Measurements from ENCODE around the gene FAM163A. TPM values are rescaled to one million over a fixed set of nuclear protein-coding genes. Genes with fewer than 3 reads are reported as not detected.

The FAM163A gene
- total RNA-seq, 1 experiment from 2014 or later: not detected

GRCh38 chr1:179828554-179829110 lies 85.5 kb downstream of the FAM163A start:
- no peak overlapping the region for H3K4me2 ChIP-seq (ENCODE audit: low read length)
- no peaks in the 10 kb centered on the region for H3K36me3 ChIP-seq (ENCODE audit: control insufficient read depth in 1 of 2, insufficient read depth in 2 of 2, low read length in 2 of 2)
- ATAC-seq: no peak
- TF ChIP-seq SRF (IDR thresholded peaks at IDR 0.05; ENCODE audit: low read depth) (no peak), SP1 (IDR thresholded peaks at IDR 0.05; ENCODE audit: low read depth) (no peak), EZH2 (IDR thresholded peaks at IDR 0.05) (no peak), TCF7L2 (IDR thresholded peaks at IDR 0.05; ENCODE audit: borderline replicate concordance, extremely low read depth, insufficient read depth, insufficient read length) (no peak), YY1 (IDR thresholded peaks at IDR 0.05; ENCODE audit: extremely low read depth, insufficient replicate concordance, low read depth, low read length) (no peak), ELF1 (IDR thresholded peaks at IDR 0.05; ENCODE audit: borderline replicate concordance, low read depth) (no peak), EGR1 (IDR thresholded peaks at IDR 0.05; ENCODE audit: low read depth) (no peak), CBX3 (IDR thresholded peaks at IDR 0.05; ENCODE audit: low read depth) (no peak)
- TF ChIP-seq, protein P1, sequence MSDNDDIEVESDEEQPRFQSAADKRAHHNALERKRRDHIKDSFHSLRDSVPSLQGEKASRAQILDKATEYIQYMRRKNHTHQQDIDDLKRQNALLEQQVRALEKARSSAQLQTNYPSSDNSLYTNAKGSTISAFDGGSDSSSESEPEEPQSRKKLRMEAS (IDR thresholded peaks at IDR 0.05): no peak
- H4K20me1 ChIP-seq (ENCODE audit: insufficient read depth): no peaks in the 10 kb centered on the region
- H3K9ac ChIP-seq (ENCODE audit: low read length): no peak overlapping the region
- H3K79me2 ChIP-seq (ENCODE audit: insufficient read depth, low read length): no peaks in the 10 kb centered on the region
- H2AFZ ChIP-seq (ENCODE audit: low read depth, low read length, poor library complexity, severe bottlenecking): no peak overlapping the region
- H3K27ac ChIP-seq (ENCODE audit: low read depth, low read length): no peak overlapping the region
- RAD21 ChIA-PET (ENCODE audit: low non-redundant PET in 1 of 2, low total read pairs in 2 of 2, uncharacterized antibody in 2 of 2, unreplicated experiment in 2 of 2): no interaction called here
- no peaks in the 10 kb centered on the region for H3K27me3 ChIP-seq (ENCODE audit: insufficient read depth, low read length)
- H3K4me1 ChIP-seq (ENCODE audit: control insufficient read depth in 1 of 2, insufficient read depth in 2 of 2, low read length in 2 of 2): peaks cover 0 to 6% of the 10 kb centered on the region in 2 experiments; a peak in 1 of 4 replicates
- CTCF ChIA-PET: interaction anchor here (1.1 to 1.4 kb wide), 2 partner anchors 14 to 19 kb away, joined by 4 to 9 read pairs; no protein-coding TSS in a partner anchor
- no peaks in the 10 kb centered on the region for H3K9me3 ChIP-seq (ENCODE audit: control insufficient read depth in 1 of 2, insufficient read depth in 1 of 2, low read depth in 1 of 2, low read length in 2 of 2)
- no TSS peak for BruUV-seq (replicated peaks)
- H3K4me3 ChIP-seq (replicated peaks in 1 of 2; ENCODE audit: low read depth in 1 of 2, low read length in 2 of 2): no peak overlapping the region
- intact Hi-C loops (cut with micrococcal nuclease): no loop called here
- POLR2A ChIA-PET: no interaction called here
- H3K9me2 ChIP-seq (ENCODE audit: insufficient read depth): no peaks in the 10 kb centered on the region
- DNase-seq (ENCODE audit: low read depth, low spot score): no peak

GRCh38 chr1:179831225-179831624 lies 88.1 kb downstream of the FAM163A start:
- no peak for ATAC-seq
- DNase-seq (ENCODE audit: low read depth, low spot score): no peak
- ChIA-PET POLR2A (no interaction called here), RAD21 (ENCODE audit: low non-redundant PET in 1 of 2, low total read pairs in 2 of 2, uncharacterized antibody in 2 of 2, unreplicated experiment in 2 of 2) (no interaction called here), CTCF (interaction anchor here (1.0 kb wide), 1 partner anchor 16 kb away, joined by 3 read pairs; no protein-coding TSS in a partner anchor)
- Histone ChIP-seq H3K79me2 (ENCODE audit: insufficient read depth, low read length) (no peaks in the 10 kb centered on the region), H3K27ac (ENCODE audit: low read depth, low read length) (no peak overlapping the region), H3K9me3 (ENCODE audit: control insufficient read depth in 1 of 2, insufficient read depth in 1 of 2, low read depth in 1 of 2, low read length in 2 of 2) (no peaks in the 10 kb centered on the region), H3K9me2 (ENCODE audit: insufficient read depth) (no peaks in the 10 kb centered on the region), H3K36me3 (ENCODE audit: control insufficient read depth in 1 of 2, insufficient read depth in 2 of 2, low read length in 2 of 2) (no peaks in the 10 kb centered on the region), H2AFZ (ENCODE audit: low read depth, low read length, poor library complexity, severe bottlenecking) (no peak overlapping the region), H3K27me3 (ENCODE audit: insufficient read depth, low read length) (no peaks in the 10 kb centered on the region), H3K4me3 (replicated peaks in 1 of 2; ENCODE audit: low read depth in 1 of 2, low read length in 2 of 2) (no peak overlapping the region), H3K4me1 (ENCODE audit: control insufficient read depth in 1 of 2, insufficient read depth in 2 of 2, low read length in 2 of 2) (peaks cover 0 to 6% of the 10 kb centered on the region in 2 experiments; a peak in 1 of 4 replicates), H3K9ac (ENCODE audit: low read length) (no peak overlapping the region), H4K20me1 (ENCODE audit: insufficient read depth) (no peaks in the 10 kb centered on the region), H3K4me2 (ENCODE audit: low read length) (no peak overlapping the region; the same call in 1 of the 2 replicates)
- intact Hi-C loops (cut with micrococcal nuclease): no loop called here
- BruUV-seq (replicated peaks): no TSS peak
- TF ChIP-seq SIN3A (IDR thresholded peaks at IDR 0.05; ENCODE audit: low read depth): no peak
